ENCODE measurements around the gene SMC3. TPM values are rescaled to one million over a fixed set of nuclear protein-coding genes. Genes with fewer than 3 reads are reported as not detected.
A peak's percentile ranks its signal among the peaks of the same experiment; 100 is the strongest.

Gene SMC3
- total and polyA plus RNA-seq, 10 donors, result 10.4 to 41.2 (median 33.8) TPM

DNA sequence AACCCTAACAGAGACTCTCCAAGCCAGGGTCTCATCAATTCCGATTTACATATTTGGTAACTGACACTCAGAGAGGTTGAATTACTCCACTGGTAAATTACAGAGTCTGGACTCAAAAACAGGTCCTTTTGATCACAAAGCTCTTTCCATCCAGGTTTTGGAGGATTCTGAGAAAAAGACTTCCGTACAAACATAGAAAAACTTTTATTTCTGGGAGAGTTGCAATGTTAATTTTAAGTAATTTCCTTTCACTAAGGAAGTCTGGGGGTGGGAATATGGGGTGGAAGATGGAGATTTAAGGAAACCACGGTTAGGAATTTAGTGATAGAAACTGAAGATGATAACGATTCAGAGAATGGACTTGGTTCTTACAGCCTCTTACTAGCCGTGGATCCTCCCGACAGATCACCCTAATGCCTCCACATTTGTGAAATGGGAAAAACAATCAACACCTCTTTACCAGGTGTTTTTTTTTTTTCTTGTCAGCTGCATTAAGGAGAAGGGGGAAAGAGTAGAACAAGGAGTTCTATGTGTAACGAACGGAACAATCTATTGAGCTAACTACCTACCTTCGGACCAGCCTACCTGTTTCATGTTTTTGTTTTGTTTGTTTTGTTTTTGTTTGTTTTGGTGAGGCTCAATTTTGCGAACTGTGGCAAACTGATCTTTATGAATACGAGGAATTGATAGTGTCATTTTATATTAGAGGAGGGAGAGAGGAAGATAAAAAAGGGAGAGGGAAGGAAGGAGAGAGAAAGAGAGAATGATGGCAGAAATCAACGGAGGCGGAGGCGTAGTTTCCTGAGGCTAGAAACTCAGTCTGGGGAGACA is 74.9 kb downstream of the SMC3 start:
- intact Hi-C loops (cut with DNase I; ENCODE audit: low total_unique reads), result no loop called here
- Histone ChIP-seq H3K27me3 (replicated peaks in 1 of 7) (peaks cover 8 to 96% (median 62%) of the 10 kb centered on the region in 7 donors), H3K36me3 (no peaks in the 10 kb centered on the region), H3K4me1 (peaks cover 10 to 34% (median 22%) of the 10 kb centered on the region in 6 donors), H3K27ac (no peak overlapping the region), H3K4me3 (peak overlapping the region in 2 of 8 donors; percentile 55 to 77), H3K9me3 (no peaks in the 10 kb centered on the region)
- WGBS, 5 donors, result 26 to 38% (median 28%) methylated on average over 14 of the region's 14 CpGs
- no peak for DNase-seq
- no peak for TF ChIP-seq POLR2AphosphoS5 (IDR thresholded peaks at IDR 0.05)
- TF ChIP-seq, protein P1, sequence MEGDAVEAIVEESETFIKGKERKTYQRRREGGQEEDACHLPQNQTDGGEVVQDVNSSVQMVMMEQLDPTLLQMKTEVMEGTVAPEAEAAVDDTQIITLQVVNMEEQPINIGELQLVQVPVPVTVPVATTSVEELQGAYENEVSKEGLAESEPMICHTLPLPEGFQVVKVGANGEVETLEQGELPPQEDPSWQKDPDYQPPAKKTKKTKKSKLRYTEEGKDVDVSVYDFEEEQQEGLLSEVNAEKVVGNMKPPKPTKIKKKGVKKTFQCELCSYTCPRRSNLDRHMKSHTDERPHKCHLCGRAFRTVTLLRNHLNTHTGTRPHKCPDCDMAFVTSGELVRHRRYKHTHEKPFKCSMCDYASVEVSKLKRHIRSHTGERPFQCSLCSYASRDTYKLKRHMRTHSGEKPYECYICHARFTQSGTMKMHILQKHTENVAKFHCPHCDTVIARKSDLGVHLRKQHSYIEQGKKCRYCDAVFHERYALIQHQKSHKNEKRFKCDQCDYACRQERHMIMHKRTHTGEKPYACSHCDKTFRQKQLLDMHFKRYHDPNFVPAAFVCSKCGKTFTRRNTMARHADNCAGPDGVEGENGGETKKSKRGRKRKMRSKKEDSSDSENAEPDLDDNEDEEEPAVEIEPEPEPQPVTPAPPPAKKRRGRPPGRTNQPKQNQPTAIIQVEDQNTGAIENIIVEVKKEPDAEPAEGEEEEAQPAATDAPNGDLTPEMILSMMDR (IDR thresholded peaks at IDR 0.05 in 8 of 11, conservative IDR thresholded peaks at IDR 0.05 in 3 of 11), result no peak
- TF ChIP-seq POLR2A (IDR thresholded peaks at IDR 0.05), result no peak

DNA sequence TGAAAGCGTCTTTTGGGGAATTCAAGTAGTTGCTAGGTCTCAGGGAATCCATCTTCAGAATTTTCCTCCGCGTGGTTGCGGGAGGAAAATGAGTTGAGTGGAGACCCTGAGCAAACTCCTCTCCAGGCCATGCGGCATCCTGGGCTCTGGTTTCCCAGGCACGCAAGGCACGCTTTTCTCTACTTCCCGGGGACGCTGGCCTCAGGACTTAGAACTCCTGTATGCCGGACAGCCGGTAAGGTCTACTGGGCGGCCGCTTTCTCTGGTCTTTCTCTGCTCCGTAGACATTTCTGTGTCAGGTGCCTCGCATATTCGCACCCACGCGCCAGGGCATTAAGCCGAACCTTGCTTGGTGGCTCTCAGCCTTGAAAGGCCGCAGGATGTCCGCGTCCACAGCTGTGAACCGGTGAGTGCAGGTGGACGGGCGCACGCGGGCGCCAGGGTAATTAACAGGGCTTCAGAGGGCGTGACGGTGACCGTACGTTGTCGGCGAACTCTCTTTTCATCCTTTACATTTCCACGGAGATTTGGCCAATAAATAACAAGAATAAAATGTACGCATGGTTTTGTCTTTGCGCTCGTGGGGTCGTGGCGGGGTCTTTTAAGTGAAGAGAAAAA is 75.6 kb downstream of the SMC3 start:
- Histone ChIP-seq H3K27ac (no peak overlapping the region), H3K4me3 (peak overlapping the region; percentile 36 to 77 (median 54)), H3K9me3 (no peaks in the 10 kb centered on the region), H3K36me3 (no peaks in the 10 kb centered on the region), H3K27me3 (replicated peaks in 1 of 7) (peaks cover 8 to 96% (median 69%) of the 10 kb centered on the region in 7 donors), H3K4me1 (peaks cover 10 to 34% (median 22%) of the 10 kb centered on the region in 6 donors)
- WGBS, 5 donors, result 4 to 7% (median 6%) methylated on average over 27 to 40 of the region's 40 CpGs
- no peak for DNase-seq
- intact Hi-C loops (cut with DNase I; ENCODE audit: low total_unique reads), result no loop called here
- TF ChIP-seq POLR2AphosphoS5 (IDR thresholded peaks at IDR 0.05), result peak in 1 of 3 donors; percentile 3
- TF ChIP-seq, protein P1 (IDR thresholded peaks at IDR 0.05 in 8 of 11, conservative IDR thresholded peaks at IDR 0.05 in 3 of 11), result no peak

DNA sequence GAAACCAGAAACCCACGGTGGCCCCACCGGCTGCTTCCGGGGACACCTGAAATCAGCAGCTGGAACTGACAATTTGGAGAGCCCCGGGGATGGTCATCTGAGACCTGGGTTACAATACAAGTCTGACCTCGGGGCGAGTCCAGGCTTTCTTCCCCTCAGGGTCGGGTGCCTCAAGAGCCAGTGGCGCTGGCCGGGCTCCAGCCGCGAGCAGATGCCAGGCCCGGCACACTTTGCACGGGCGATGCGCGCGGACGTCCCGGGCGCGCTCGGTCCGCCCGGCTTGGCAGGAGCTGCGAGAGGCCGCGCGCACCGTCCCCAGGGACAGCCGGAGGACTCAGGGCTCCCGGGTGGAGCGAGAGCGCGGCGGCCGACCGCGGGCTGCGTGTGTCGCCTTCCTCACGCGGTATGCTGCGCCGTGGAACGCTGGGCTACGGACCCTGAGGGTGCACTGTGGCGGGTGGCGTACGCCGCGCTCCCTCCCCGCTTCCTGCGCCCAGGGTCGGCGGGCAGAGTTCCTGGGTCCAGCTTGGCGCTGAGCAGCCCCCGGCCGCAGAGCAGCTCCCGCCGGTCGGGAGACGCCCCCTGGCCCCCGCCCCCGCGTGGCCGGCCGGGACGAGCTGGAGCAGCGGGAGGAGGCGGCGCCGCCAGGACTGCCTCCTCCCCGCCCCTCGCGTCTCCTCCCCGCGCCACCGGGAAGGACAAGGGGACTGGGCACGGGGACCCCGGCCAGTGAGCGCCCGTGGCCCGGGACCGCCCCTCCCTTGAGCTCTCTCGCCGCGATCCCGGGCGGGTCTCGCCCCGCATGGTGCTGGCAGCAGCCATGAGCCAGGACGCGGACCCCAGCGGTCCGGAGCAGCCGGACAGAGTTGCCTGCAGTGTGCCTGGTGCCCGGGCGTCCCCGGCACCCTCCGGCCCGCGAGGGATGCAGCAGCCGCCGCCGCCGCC is 76.4 kb downstream of the SMC3 start, which contains the start of gene RBM20:
Gene RBM20, plus strand, starts transcription at position 684 of the 945 bp plus-strand sequence. Its CDS starts 119 bp downstream, at position 803.
- peaks cover 10 to 34% (median 22%) of the 10 kb centered on the region in 6 donors for H3K4me1 ChIP-seq
- no peaks in the 10 kb centered on the region for H3K36me3 ChIP-seq
- no peak within 1 kb of the TSS for H3K27ac ChIP-seq
- TF ChIP-seq, protein P1 (IDR thresholded peaks at IDR 0.05 in 8 of 11, conservative IDR thresholded peaks at IDR 0.05 in 3 of 11), result no peak
- TF ChIP-seq POLR2AphosphoS5 (IDR thresholded peaks at IDR 0.05) (no peak), POLR2A (IDR thresholded peaks at IDR 0.05) (no peak)
- peak within 1 kb of the TSS; percentile 36 to 77 (median 54) for H3K4me3 ChIP-seq
- peak; percentile 77 for DNase-seq
- 0 to 1% (median 1%) methylated on average over 6 to 106 of the region's 106 CpGs for WGBS, 5 donors
- intact Hi-C loops (cut with DNase I; ENCODE audit: low total_unique reads), result no loop called here
- H3K27me3 ChIP-seq (replicated peaks in 1 of 7), result peaks cover 8 to 97% (median 74%) of the 10 kb centered on the region in 7 donors
- H3K9me3 ChIP-seq, result no peaks in the 10 kb centered on the region

Data from spleen (tissue), 11 donors.